A549 (cell line): ENCODE data around the gene FAM163B.

Source experiments
- EP300 ChIP-seq, 2 experiments: fragments of >200 bp; sonication (Bioruptor Twin); formaldehyde crosslinking; IDR thresholded peaks; 2 replicates in 1 of 2; 3 replicates in 1 of 2; pipeline ENCODE4 v1.6.1; 2016 to 2017
- HOXA7 ChIP-seq: fragments of 250-450 bp; sonication (Bioruptor Pico); IDR thresholded peaks from 2 replicates; pipeline ENCODE4 v1.5.0; 2020; ENCODE audit warnings: mild to moderate bottlenecking, moderate library complexity

- TF ChIP-seq EP300 (IDR thresholded peaks at IDR 0.05), result no peak
- no peak for TF ChIP-seq HOXA7 (CRISPR knock-in tag)
These were observed 65.3 kb downstream of the FAM163B start for GRCh38 chr9:133543772-133544467.
